ELR (cell line): ENCODE measurements around the gene IGF2R.

Experiments used
- DNase-seq: peaks from one replicate; pipeline ENCODE4 v3.0.0-alpha.2; 2015; ENCODE audit warnings: low read depth

IGF2R gene

GRCh38 chr6:160027076-160027475, 58.2 kb downstream of the IGF2R start:
- DNase-seq = no peak

- no peak for DNase-seq
Measured at GRCh38 chr6:160027931-160028330, 59.0 kb downstream of the IGF2R start.

GRCh38 chr6:160028487-160029275, 59.8 kb downstream of the IGF2R start:
- no peak for DNase-seq

GRCh38 chr6:160029525-160029924, 60.6 kb downstream of the IGF2R start:
- DNase-seq = peak; percentile 55

- peak; percentile 91 for DNase-seq
Measured at GRCh38 chr6:160030103-160030502, 61.2 kb downstream of the IGF2R start.

GRCh38 chr6:160031442-160031841, 62.6 kb downstream of the IGF2R start:
- peak; percentile 85 for DNase-seq

GRCh38 chr6:160031871-160032270, 63.0 kb downstream of the IGF2R start:
- DNase-seq = no peak

- DNase-seq = no peak
Measured at GRCh38 chr6:160032538-160032937, 63.7 kb downstream of the IGF2R start.

- DNase-seq = no peak
Measured at GRCh38 chr6:160034036-160034930, 65.4 kb downstream of the IGF2R start.

GRCh38 chr6:160035241-160035640, 66.4 kb downstream of the IGF2R start:
- DNase-seq = no peak

GRCh38 chr6:160035693-160036330, 66.9 kb downstream of the IGF2R start:
- peak; percentile 37 for DNase-seq

- no peak for DNase-seq
Measured at GRCh38 chr6:160036331-160036695, 67.4 kb downstream of the IGF2R start.

- peak; percentile 93 for DNase-seq
Measured at GRCh38 chr6:160036790-160037206, 67.9 kb downstream of the IGF2R start.

- no peak for DNase-seq
Measured at GRCh38 chr6:160038479-160038878, 69.6 kb downstream of the IGF2R start.

GRCh38 chr6:160039441-160039840, 70.6 kb downstream of the IGF2R start:
- no peak for DNase-seq

GRCh38 chr6:160040055-160040454, 71.2 kb downstream of the IGF2R start:
- no peak for DNase-seq

- DNase-seq = no peak
Measured at GRCh38 chr6:160040527-160041264, 71.8 kb downstream of the IGF2R start.

GRCh38 chr6:160041608-160042007, 72.7 kb downstream of the IGF2R start:
- DNase-seq = peak; percentile 24

GRCh38 chr6:160042014-160042773, 73.3 kb downstream of the IGF2R start:
- peak; percentile 41 for DNase-seq

GRCh38 chr6:160042788-160043301, 74.0 kb downstream of the IGF2R start:
- DNase-seq = peak; percentile 61

- no peak for DNase-seq
Measured at GRCh38 chr6:160043784-160044183, 74.9 kb downstream of the IGF2R start.
